ENCODE results near the gene HOXA4. TPM values are rescaled to one million over a fixed set of nuclear protein-coding genes. Genes with fewer than 3 reads are reported as not detected.

Gene HOXA4
- total and polyA plus RNA-seq, 11 donors = 0.23 to 2.6 (median 0.82) TPM; not detected in 1

- DNase-seq (no peak), ATAC-seq (no peak)
- WGBS, 4 donors = 4 to 7% (median 5%) methylated on average over 34 to 35 of the region's 35 CpGs
- Histone ChIP-seq H3K4me1 (peaks cover 0 to 40% (median 15%) of the 10 kb centered on the region in 12 donors), H3K27ac (peak overlapping the region in 8 of 12 donors; percentile 9 to 93 (median 57)), H3K9me3 (no peaks in the 10 kb centered on the region), H3K27me3 (peaks cover 65 to 100% (median 97%) of the 10 kb centered on the region in 9 donors), H3K36me3 (no peaks in the 10 kb centered on the region), H3K4me3 (peak overlapping the region in 10 of 12 donors; percentile 3 to 85 (median 54))
- intact Hi-C loops (cut with DNase I) = loop anchor here in 1 of 10 donors (5.0 kb wide), 1 partner anchor 34 kb away; the partner anchor contains the start of gene HOXA4
- TF ChIP-seq POLR2A (IDR thresholded peaks at IDR 0.05) (no peak), CTCF (IDR thresholded peaks at IDR 0.05) (no peak)
Measured at GRCh38 chr7:27097686-27098577, 32.6 kb downstream of the HOXA4 start.

- DNase-seq (peak in 1 of 5 donors; percentile 72), ATAC-seq (peak in 3 of 4 donors; percentile 42 to 66 (median 60))
- no peaks in the 10 kb centered on the region for H3K9me3 ChIP-seq
- no peaks in the 10 kb centered on the region for H3K36me3 ChIP-seq
- TF ChIP-seq POLR2A (IDR thresholded peaks at IDR 0.05) (no peak), CTCF (IDR thresholded peaks at IDR 0.05) (no peak)
- peak overlapping the region; percentile 22 to 93 (median 73) for H3K27ac ChIP-seq
- intact Hi-C loops (cut with DNase I) = loop anchor here in 1 of 10 donors (5.0 kb wide), 1 partner anchor 35 kb away; the partner anchor contains the start of gene HOXA4
- peaks cover 0 to 37% (median 15%) of the 10 kb centered on the region in 12 donors for H3K4me1 ChIP-seq
- H3K27me3 ChIP-seq = peaks cover 59 to 100% (median 92%) of the 10 kb centered on the region in 9 donors
- H3K4me3 ChIP-seq = peak overlapping the region; percentile 49 to 85 (median 65)
- WGBS, 4 donors = 1 to 2% (median 2%) methylated on average over 41 of the region's 41 CpGs
Measured at GRCh38 chr7:27096768-27097514, 33.6 kb downstream of the HOXA4 start.

- H3K4me1 ChIP-seq = peaks cover 0 to 33% (median 15%) of the 10 kb centered on the region in 12 donors
- H3K36me3 ChIP-seq = no peaks in the 10 kb centered on the region
- H3K9me3 ChIP-seq = no peaks in the 10 kb centered on the region
- peak within 1 kb of the TSS; percentile 22 to 93 (median 73) for H3K27ac ChIP-seq
- peak; percentile 47 to 82 (median 78) for ATAC-seq
- DNase-seq = peak; percentile 43 to 79 (median 66)
- intact Hi-C loops (cut with DNase I) = loop anchor here in 1 of 10 donors (5.0 kb wide), 1 partner anchor 36 kb away; the partner anchor contains the start of gene HOXA4
- TF ChIP-seq POLR2A (IDR thresholded peaks at IDR 0.05) (peak in 1 of 2 donors; percentile 56), CTCF (IDR thresholded peaks at IDR 0.05) (no peak)
- H3K27me3 ChIP-seq = peaks cover 56 to 100% (median 87%) of the 10 kb centered on the region in 9 donors
- peak within 1 kb of the TSS; percentile 49 to 85 (median 65) for H3K4me3 ChIP-seq
- WGBS, 4 donors = 0 to 2% (median 1%) methylated on average over 55 to 68 of the region's 68 CpGs
Measured at GRCh38 chr7:27095897-27096767, 34.4 kb downstream of the HOXA4 start, which contains the start of gene HOXA1. TSS of gene HOXA1 (minus strand) at chr7:27096000. CDS start at chr7:27095912, 88 bp downstream.
